Kidney epithelial cell (primary cell): ENCODE data around the gene ABCF2. TPM values are rescaled to one million over a fixed set of nuclear protein-coding genes. Genes with fewer than 3 reads are reported as not detected.

Experiments
- DNase-seq: peaks from one replicate; pipeline ENCODE4 v3.0.0-alpha.2; 2010; ENCODE audit warnings: low read depth
- H3K27me3 ChIP-seq: 2 replicates; pipeline ENCODE4 v1.6.0; 2011; ENCODE audit warnings: low read length; ENCODE audit not compliant: control insufficient read depth, insufficient read depth
- H3K36me3 ChIP-seq: 2 replicates; pipeline ENCODE4 v1.5.1; 2011; ENCODE audit warnings: low read length; ENCODE audit not compliant: control insufficient read depth, insufficient read depth
- H3K4me3 ChIP-seq: 2 replicates; pipeline ENCODE4 v1.5.1; 2011; ENCODE audit warnings: low read depth, mild to moderate bottlenecking, control low read depth, low read length
- total RNA-seq: library from RNA; depleted of rRNA; stranded (reverse); fragments of >200 nt; gene quantifications from 2 replicates; pipeline ENCODE4 v1.2.3, GENCODE V29; 2015
- TF ChIP-seq, protein P1 (sequence below): IDR thresholded peaks from 2 replicates; pipeline ENCODE4 v1.5.1; 2011; ENCODE audit warnings: mild to moderate bottlenecking, moderate library complexity, low read length, control low read depth, inconsistent platforms; ENCODE audit not compliant: insufficient read depth, poor library complexity, severe bottlenecking

ABCF2 gene
- total RNA-seq, 1 donor from 2014 or later, result 75.4 TPM

DNA sequence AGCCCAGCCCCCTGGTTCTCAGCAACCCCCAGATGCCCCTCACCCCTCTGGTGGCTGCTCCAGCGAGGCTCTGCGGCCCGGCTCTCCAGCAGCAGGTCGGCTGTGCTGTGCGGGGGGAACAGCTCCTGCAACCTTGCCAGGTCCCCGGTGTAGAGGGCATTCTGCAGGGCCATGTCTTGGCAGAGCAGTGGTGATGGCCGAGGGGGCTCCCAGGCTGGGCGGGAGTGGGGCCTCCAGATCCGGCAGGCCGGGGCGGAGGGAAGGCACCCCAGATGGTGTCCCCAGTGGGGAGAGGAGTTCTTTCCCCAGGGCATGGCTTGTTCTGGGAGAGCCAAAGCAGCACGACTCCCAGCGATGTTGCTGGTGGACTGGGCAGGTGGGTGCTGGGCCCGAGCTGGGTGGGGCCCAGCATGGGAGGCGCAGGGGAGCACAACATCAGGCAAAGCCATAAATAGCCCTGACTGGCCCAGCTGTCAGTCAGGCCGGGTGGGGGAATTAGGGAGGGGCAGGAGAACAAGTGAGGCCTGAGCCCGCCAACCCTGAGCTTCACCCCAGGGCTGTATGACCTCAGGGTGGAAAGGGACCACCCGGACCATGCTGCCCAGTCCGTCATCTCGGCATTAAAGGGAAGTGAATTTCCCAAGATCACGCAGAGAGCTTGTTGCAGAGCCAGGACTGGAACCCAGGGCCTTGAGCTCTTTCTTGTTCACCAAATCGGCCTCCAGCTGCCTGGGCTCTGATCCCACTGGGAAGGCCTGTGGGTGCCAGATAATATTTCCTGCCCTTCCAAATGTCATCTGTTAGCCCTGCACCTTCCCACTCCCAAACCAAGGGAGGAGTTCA lies 39.4 kb downstream of the ABCF2 start:
- peaks cover 24% of the 10 kb centered on the region for H3K27me3 ChIP-seq

DNA sequence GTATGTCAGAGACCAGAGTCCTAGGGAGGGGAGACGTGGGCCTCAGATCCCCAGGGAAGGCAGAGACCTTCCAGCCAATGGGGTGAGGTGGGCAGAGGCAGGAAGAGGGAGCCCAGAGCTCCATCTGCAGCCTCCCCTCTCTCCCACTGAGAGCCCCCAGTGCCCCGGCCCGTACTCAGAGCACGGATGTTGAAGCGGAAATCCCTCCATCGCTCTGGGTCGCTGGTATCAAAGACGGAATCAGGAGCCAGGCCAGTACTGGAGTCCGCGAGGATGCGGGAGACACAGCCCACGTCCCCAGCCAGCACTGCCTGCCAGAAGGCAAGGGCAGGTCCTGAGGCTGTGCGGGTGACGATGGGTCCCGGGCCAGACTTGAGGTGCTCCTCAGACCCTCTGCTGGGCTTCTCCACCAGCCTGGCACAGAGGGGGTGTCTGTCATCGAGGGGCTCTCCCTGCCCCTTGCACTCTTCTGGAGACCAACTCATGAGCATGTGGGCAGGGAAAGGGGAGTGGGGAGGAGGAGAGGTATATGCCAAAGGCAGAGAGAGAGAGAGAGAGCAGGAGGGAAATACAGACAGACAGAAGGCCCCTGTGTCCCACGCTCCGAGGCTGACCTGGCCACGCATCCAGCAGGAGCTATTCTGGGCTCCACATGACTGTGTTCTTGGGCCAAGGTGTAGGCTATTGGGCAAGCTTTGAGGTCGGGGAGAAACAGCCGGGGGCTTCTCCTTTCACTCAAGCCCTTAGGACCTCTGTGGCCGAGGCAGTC lies 40.2 kb downstream of the ABCF2 start, which contains the start of gene ASB10:
Gene ASB10 (minus strand): TSS at position 611 of the 769 bp plus-strand sequence. CDS start 120 bp downstream, at position 491.
- no peak for DNase-seq
- Histone ChIP-seq H3K27me3 (peaks cover 27% of the 10 kb centered on the region), H3K4me3 (no peak within 1 kb of the TSS), H3K36me3 (no peaks in the 10 kb centered on the region)
- TF ChIP-seq, protein P1, sequence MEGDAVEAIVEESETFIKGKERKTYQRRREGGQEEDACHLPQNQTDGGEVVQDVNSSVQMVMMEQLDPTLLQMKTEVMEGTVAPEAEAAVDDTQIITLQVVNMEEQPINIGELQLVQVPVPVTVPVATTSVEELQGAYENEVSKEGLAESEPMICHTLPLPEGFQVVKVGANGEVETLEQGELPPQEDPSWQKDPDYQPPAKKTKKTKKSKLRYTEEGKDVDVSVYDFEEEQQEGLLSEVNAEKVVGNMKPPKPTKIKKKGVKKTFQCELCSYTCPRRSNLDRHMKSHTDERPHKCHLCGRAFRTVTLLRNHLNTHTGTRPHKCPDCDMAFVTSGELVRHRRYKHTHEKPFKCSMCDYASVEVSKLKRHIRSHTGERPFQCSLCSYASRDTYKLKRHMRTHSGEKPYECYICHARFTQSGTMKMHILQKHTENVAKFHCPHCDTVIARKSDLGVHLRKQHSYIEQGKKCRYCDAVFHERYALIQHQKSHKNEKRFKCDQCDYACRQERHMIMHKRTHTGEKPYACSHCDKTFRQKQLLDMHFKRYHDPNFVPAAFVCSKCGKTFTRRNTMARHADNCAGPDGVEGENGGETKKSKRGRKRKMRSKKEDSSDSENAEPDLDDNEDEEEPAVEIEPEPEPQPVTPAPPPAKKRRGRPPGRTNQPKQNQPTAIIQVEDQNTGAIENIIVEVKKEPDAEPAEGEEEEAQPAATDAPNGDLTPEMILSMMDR, result no peak

More for the DNA sequence above, 39.4 kb downstream of the ABCF2 start:
- Histone ChIP-seq H3K36me3 (no peaks in the 10 kb centered on the region), H3K4me3 (no peak overlapping the region)
- DNase-seq, result no peak
- TF ChIP-seq, protein P1, result no peak

DNA sequence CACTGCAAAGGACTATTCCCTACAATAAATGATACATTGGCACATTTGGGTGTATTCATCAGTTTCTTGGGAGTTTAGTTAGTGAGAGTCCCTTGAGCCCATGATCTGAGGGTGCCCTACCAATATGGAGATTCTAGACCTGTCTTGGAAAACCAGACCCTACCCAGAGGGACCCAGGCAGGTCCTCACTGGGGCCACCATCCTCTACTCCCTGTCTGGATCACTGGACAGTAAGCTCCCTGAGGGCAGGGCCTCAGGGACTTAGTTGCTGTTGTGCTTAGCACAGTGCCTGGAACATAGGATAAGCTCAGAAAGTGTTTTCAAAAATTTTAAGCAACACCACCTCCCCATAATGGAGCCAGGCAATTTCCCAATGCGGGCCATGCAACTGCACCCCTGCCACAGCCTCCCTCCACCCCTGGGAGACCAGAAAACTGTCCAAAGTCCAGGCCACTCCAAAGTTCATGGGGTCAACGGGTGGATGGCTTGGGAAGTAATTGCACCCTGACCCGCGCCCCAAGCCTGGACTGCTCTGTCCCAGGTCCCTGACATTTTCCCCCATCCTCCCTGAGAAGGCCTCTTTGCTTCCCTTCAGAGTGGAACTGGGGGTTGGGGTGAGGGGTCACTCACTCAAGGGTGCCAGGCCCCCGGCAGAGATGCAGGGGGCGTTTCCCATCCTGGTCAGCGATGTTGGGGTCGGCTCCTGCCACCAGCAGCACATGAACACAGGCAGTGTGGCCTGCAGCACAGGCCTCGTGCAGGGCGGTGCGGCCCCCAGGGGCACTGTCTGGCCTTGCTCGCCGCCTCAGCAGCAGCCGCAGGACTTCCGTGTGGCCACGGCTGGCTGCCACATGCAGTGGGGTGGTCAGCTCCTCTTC lies 41.0 kb downstream of the ABCF2 start:
- no peak for DNase-seq
- no peaks in the 10 kb centered on the region for H3K36me3 ChIP-seq
- TF ChIP-seq, protein P1, result no peak
- H3K27me3 ChIP-seq, result peaks cover 30% of the 10 kb centered on the region
- no peak overlapping the region for H3K4me3 ChIP-seq

DNA sequence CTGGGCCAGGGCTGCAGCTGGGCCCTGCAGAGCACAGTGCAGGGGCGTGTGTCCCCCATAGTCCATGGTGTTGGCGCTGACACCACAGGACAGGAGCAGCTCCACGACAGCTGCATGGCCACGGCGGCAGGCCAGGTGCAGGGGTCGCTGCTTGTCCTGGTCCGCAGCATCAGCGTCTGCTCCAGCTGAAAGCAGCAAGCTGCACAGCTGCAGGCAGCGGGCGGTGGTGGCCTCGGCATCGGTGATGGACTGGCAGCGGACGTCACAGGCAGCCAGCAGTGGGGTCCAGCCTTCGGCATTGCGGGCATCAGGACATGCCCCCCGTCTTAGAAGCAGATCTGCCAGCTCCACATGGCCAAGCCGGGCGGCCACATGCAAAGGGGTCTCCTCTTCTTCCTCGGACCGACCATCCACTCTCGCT lies 46.0 kb downstream of the ABCF2 start:
- H3K27me3 ChIP-seq, result peaks cover 49% of the 10 kb centered on the region
- H3K36me3 ChIP-seq, result no peaks in the 10 kb centered on the region
- DNase-seq, result no peak
- TF ChIP-seq, protein P1, result no peak
- no peak overlapping the region for H3K4me3 ChIP-seq

DNA sequence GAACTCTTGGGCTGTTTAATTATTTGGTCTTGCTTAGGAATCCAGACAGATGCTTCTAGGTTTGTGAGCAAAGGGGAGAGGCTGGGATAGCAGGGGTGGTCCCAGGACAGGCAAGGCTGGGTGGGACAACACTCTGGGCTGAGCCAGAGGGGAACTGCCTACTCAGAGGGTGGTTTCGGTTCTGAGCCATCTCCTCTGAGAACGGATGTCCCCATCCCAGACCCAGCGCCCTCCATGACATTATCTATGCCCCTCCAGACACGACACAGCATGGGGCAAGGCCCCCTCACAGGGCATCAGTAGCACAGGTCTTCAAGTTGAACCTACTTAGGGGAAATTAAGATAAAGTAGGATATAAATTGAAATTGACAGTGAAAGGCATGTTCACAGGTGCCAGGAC lies 47.1 kb downstream of the ABCF2 start:
- H3K36me3 ChIP-seq, result no peaks in the 10 kb centered on the region
- H3K4me3 ChIP-seq, result no peak overlapping the region
- no peak for DNase-seq
- H3K27me3 ChIP-seq, result peaks cover 60% of the 10 kb centered on the region
- TF ChIP-seq, protein P1, result no peak
